SH-SY5Y (cell line): ENCODE results near the gene TMOD2.

Experiments used
- GATA2 ChIP-seq: IDR thresholded peaks from 2 replicates; pipeline ENCODE4 v1.6.1; 2011; ENCODE audit warnings: mild to moderate bottlenecking, low read depth, low read length
- GATA3 ChIP-seq: IDR thresholded peaks from 2 replicates; pipeline ENCODE4 v1.6.1; 2011; ENCODE audit warnings: low read depth, mild to moderate bottlenecking, low read length, moderate library complexity

DNA sequence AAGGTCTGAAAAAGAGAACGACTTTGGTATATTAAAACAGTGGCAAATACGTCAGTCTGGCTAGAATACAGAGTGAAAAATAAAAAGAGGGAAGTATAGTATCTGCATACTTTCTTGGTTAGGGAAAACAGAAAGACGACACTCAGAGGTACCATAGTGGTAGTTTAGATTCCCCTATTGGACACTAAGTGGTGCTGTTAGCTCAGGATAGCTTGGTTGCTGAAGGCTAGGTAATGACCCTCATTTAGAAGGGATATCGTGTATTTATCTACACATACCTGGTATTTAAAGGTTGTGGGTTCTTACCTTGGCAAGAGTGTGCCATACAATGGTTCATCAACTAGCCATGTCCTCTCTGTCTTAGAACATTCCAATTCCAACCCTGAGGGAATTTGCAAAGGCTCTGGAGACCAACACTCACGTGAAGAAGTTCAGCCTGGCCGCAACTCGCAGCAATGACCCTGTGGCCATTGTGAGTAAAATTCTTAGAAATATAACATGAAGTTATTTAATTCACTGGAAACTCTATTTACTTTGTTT lies 31.0 kb downstream of the TMOD2 start:
- TF ChIP-seq GATA3: no peak
- TF ChIP-seq GATA2: no peak
